GM19351 (cell line): ENCODE measurements around the gene SEMA5A.

Experiments
- ATAC-seq: cut with Tn5 transposase; IDR thresholded peaks from one replicate; pipeline ENCODE4 v1.9.1; 2021; ENCODE audit warnings: mild to moderate bottlenecking, moderate library complexity; ENCODE audit not compliant: unreplicated experiment

Gene SEMA5A

GRCh38 chr5:9186069-9186468 is 359.8 kb downstream of the SEMA5A start:
- no peak for ATAC-seq

- ATAC-seq = no peak
These were observed 361.9 kb downstream of the SEMA5A start for GRCh38 chr5:9183992-9184391.

DNA sequence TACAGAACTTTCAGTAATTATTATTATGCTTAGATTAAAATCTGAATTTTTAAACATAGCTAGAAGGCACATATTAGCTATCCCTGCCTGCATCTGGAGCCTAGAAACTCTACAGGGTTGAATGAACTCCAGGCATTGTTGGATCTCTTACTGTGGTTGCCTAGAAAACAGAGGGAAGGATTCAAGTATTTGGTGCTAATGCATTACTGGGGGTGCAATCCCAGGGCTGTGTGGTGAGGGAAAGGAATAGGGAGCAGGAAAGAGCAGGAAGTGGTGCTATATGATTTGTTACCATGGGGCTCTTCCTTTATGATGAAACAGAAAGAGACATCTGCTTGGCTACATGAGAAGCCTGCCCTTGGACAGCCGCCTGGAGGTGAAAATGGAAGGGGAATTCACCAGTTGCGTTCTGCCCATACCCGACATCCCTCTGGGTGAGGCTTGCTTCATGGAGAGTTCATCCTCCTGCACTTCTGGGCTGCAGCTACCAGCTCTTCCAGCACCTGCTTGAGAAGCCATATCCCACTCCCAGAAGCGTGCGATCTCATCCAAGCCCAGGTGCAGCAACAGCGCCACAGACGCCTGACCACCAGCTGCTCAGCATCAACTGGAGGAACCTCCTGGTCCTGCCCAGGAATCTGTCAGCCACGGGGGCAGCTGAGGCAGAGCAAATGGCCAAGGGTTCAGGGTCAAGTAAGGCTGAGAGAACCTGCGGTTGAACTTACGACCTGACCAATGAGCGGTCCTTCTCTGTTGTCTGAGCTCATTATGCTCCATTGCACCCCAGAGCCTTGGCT is 362.8 kb downstream of the SEMA5A start:
- no peak for ATAC-seq

DNA sequence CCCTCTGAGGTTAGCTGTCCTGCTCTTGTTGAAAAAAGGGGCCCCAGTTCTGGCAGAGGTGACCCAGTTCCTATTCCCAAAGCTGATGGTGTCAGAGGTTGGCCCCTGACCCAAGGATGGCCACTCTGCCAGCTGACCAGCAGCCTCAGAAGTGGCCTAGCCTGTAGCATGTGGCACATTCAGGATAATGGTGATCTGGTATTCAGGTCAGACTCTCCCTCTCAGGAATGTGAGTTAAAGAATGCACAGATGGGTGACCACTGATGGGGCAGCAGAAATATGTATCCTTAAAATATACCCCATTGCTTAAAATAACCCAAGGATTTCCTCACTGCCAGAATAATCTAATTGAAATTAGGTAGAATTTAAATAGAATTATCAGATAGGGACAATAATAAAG is 369.2 kb downstream of the SEMA5A start:
- no peak for ATAC-seq

DNA sequence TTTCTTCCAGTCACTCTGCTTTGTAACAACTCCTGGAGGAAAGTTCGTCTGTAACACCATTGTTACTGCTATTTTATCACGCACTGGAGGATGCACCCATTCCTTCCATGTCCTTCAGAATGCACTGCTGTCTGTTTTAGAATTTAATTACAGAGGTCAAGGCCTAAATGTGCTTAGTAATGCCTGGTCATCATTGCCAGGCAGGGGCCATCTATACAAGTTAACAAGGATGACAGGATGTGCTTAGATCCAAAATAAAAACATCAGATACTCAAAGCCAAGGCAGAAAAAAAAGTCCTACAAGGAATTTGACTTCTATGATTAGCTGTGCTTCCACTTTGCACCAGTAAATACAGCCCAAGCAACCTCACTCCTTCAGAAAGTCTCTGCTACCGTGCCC is 371.4 kb downstream of the SEMA5A start:
- ATAC-seq = no peak

DNA sequence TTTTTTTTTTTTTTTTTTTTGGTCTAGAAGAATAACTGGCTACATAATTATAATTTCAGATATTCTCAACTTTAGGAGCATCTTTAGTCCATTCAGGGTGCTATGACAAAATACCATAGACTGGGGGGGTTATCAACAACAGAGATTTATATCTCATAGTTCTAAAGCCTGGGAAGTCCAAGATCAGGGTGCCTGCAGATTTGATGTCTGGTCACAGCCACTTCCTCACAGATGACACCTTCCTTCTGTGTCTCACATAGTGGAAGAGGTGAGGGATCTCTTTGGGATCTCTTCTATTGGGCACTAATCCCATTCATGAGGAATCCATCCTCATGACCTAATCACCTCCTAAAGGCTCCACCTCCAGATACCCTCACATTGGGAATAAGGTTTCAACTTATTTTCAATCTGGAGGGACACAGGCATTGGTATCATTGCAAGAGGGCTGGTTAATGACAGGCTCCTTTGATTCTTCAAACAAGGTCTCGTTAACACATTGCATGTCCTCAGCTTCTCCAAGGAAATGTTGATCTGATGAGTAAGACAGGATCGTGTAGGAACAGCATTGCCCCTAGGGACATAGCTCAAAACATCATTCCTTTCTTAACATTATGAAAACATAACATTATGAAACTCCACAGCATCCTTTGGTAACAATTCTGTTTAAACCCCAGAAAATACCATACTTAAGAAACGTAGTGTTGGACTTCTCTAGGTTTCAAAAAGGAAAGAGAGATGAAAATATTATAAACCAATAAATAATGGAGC is 372.4 kb downstream of the SEMA5A start:
- no peak for ATAC-seq

DNA sequence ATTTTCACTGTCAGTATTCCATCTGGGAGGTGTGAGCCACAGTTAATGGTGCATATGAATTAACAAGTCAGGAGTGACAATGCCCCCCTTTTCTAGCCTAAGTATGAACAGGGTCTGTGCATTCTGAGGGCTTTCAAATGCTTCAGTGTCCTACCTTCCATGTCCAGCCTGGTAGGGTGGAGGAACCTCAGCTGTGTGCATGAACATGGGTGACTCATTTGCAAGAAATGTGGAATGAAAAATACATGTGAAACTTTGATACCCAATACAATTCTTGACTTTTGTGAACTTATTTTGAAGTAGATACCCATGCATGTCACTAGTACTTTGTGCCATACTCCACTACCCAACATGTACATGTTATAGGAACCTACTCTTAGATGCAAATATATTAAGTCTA is 375.8 kb downstream of the SEMA5A start:
- ATAC-seq = no peak

DNA sequence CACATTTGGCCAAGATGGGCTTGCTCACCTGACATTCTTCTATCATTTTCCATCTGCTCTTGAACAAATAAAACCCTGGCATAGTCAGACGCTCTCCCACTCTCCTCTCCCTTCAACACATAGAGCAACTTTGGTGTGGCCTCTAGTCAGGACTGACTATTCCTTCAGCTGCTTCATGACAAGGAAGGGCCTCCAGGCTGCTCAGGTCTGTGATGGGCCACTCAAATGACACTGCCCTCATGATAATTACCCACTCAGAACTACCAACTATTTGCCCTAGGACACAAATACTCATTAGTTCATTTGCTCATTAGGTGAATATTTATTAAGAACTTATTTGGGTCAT is 376.3 kb downstream of the SEMA5A start:
- no peak for ATAC-seq

DNA sequence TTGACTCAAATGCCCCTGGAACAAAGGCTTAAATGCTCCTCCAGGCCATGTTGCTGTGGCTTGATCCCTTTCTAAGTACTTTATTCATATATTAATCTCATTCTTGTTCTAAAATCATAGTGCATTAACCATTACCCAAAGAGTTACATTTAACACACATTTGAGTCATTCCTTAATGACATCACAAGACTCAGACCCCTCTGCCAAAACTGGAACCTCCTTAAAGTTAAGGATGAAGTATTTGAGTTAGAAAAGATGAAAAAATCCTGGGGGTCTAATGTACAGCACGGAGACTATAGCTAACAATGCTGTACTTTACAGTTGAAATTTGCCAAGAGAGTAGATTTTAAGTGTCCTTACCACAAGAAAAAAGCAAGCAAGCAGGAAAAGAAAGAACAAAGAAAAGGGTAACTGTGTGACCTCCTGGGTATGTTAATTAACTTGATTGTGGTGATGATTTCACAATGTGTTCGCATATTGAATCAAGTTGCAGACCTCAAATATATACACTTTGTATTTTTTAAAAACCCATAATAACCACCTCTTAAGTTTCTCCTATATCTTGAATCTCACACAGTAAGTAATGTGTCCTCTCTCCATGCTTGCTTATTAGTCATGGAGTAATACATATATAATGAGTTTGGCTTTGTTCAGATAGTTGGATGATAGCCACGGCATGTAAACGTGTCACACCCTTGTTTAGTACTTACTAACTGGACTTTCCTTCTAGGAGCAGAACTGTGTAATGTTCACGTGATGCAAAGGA is 376.9 kb downstream of the SEMA5A start:
- ATAC-seq = no peak

DNA sequence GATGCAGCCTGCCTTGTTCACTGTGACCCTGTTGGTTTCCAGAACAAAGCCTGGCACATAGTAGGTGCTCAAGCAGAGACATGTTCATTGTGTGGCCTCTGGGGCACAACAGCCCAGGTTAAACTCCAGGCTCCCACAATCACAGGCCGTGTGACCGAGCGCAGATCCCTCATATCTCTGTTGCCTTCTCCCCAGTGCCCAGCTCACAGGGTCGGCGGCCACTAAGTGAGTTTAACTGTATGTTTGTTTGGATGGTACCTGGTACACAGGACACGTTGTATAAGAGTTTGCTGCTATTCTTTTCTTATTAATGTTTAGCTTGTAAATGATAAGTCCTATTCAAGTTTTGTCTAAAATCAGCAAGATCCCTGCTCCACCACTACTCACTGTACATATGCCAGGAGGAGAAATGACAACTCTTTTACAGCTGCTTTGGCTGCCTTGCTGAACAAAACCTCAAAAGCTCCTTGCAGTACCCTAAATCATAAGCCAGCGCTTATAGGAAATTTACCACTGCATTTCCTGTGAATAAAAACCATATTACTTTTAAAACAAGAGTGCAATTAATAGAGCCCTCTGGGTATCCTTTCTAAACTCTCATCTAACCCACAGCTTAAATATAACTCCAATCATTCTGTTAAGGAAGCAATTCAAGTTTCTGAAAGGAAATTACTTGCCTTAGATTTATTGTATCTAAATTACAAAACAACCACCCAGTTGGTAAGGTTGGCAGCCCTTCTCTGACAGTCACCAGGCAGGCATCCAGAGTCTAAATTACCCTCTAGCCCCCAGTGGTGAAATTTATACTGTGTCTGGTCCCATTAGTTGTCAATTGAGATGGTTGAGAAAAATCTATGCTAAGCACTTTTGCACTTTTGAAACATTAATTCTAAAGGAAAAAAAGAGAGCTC is 379.4 kb downstream of the SEMA5A start:
- no peak for ATAC-seq

DNA sequence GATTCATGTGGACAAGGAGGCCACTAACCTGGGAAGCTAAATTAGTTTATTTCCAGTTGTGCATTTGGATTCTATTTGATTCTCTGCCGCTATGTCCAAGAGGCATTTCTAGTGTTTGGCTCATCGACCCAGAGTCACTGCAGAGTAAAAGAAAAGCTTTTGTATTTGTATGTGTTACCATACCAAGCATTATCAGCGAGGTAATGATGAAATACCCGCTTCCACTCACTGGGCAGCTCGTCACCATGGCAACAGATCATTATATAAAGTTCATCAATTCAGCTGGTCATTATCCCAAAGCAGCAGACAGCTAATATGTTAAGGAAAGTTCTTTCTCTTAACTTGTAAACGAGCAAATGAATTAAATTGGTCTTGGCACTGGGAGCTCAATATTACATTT is 380.3 kb downstream of the SEMA5A start:
- no peak for ATAC-seq

- no peak for ATAC-seq
These were observed 385.1 kb downstream of the SEMA5A start for GRCh38 chr5:9160747-9161146.

- ATAC-seq = no peak
These were observed 388.1 kb downstream of the SEMA5A start for GRCh38 chr5:9157811-9158210.

DNA sequence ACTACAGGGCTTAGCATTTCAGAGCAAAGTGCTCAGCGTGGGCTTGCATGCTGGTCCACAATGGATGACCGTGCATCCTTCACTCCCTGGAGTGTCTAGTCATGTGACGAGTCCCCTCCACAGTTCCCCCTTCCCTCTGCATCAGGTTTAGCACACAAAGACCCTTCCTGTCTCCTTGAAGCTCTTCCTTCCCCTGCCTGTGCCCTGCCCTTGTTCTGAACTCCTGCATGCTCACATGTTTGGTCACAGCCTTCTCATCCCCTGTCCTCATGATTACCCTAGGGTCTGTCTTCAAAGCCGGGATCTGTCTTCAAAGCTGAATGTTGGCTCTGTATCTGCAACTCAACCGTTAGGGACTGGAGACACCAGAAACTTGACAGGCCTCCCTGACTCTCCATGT is 388.9 kb downstream of the SEMA5A start:
- ATAC-seq = no peak

- ATAC-seq = no peak
These were observed 389.6 kb downstream of the SEMA5A start for GRCh38 chr5:9156282-9156681.

- ATAC-seq = no peak
These were observed 394.0 kb downstream of the SEMA5A start for GRCh38 chr5:9151684-9152427.

DNA sequence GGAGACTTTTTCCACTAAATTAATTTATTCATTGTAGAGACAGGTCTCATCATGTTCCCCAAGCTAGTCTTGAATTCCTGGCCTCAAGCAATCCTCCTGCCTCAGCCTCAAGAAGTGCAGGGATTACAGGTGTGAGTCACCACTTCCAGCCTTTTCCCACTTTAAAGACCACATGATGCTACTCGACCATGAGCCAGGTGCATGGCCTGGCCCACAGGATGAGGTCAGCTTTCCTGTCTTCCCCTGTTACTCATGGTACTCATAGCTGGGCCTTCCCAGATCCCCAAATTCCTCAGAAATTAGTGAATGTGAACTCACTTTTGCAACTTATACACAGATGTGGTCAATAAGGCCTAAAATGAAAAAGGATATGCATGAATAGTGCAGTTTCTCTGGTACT is 395.9 kb downstream of the SEMA5A start:
- ATAC-seq = no peak

- ATAC-seq = no peak
These were observed 397.6 kb downstream of the SEMA5A start for GRCh38 chr5:9148242-9148641.

- no peak for ATAC-seq
These were observed 405.2 kb downstream of the SEMA5A start for GRCh38 chr5:9140711-9141110.

DNA sequence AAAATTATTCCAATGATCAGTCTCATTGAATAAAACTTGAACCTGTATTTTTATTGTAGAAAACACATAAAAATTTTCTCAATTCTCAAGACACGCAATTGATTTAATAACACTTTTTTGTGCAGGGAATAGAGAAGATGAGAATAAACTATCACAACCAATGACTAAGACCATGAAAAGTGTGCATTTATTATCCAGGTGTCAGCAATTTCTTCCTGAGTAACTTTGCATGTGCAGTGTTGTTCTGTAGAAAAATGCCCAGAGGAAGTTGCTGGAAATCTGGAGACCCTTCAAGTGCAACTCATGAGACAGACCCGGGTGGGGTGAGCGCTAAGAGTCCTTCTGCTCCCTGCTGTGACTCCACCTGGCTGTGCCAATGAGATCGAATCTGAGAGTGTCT is 405.7 kb downstream of the SEMA5A start:
- no peak for ATAC-seq
